ENCODE data around the gene MRPS33. TPM values are rescaled to one million over a fixed set of nuclear protein-coding genes. Genes with fewer than 3 reads are reported as not detected.

MRPS33 gene
- polyA plus RNA-seq (2013): 81.1 TPM

DNA sequence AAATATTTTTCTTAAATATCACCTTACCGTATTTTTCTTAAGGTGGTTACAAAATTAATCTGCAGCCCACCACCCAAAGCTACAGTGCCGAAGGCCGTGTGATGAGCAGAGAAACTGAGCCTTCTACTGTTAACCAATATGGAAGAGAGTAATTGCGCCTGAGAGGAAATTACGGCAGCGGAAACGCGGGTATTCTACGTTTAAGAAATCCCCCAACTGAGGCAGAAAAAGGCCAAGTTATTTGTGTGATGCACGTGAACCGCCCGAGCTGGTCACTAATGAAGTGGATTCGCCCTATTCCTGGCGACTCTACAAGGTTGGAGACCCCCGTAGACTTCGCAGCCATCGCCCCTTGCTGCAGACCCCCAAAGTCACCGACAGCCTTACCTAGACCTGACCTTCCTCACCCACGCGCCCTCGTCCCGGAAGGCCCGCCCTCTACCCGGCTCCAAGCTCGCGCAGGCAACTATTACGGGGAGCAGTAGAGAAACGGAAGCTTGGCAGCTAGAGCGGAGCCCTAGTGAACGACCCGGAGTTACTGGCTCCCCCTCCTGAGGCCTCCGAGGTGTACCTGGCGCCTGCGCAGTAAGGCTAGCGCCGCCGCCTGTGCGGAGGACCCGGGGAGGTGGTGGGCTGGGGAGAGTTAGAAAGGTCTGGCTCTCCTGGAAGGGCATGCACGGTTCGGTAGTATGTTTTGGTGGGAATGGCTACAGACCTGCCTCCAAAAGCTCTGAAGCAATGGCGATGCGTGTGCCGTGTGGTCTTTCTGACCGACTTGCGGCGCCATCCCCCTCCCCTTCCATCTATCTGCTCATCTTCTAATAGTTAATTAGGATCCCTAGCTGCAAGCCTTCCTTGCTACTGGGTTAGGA is at the start of gene MRPS33:
TSS of gene MRPS33 (minus strand) at position 429 of the 872 bp plus-strand sequence. CDS start 4,319 bp downstream, outside the sequence.
- H3K36me3 ChIP-seq (ENCODE audit: control insufficient read depth in 4 of 4, insufficient read depth in 4 of 4, low read length in 3 of 4): peaks cover 0 to 6% (median 3%) of the 10 kb centered on the region in 4 experiments
- peak within 1 kb of the TSS; percentile 95 to 98 for H3K27ac ChIP-seq (ENCODE audit: insufficient read depth in 1 of 2, low read depth in 1 of 2, low read length in 2 of 2, poor library complexity in 1 of 2, severe bottlenecking in 2 of 2)
- peak; percentile 97 to 98 (median 97) for DNase-seq
- H3K4me1 ChIP-seq (ENCODE audit: control extremely low read depth in 1 of 4, control insufficient read depth in 4 of 4, insufficient read depth in 4 of 4, low read length in 3 of 4): peaks cover 11 to 20% (median 16%) of the 10 kb centered on the region in 4 experiments
- H3K27me3 ChIP-seq (replicated peaks in 2 of 5; ENCODE audit: control insufficient read depth in 4 of 5, insufficient read depth in 5 of 5, low read length in 4 of 5): peaks cover 2 to 16% (median 5%) of the 10 kb centered on the region in 5 experiments
- POLR2A ChIA-PET: interaction anchor here (0.9 to 1.6 kb wide), 4 partner anchors 90 to 723 kb away, joined by 3 to 4 read pairs (median 3); partner anchors contain the start of genes AGK, BRAF and SSBP1
- peaks cover 0 to 4% (median 0%) of the 10 kb centered on the region in 5 experiments for H3K9me3 ChIP-seq (ENCODE audit: control extremely low read depth in 1 of 5, control insufficient read depth in 4 of 5, insufficient read depth in 2 of 5, low read depth in 1 of 5, low read length in 4 of 5)
- H3K4me3 ChIP-seq (ENCODE audit: control insufficient read depth in 1 of 7, extremely low read depth in 1 of 7, insufficient read depth in 4 of 7, low read depth in 2 of 7, low read length in 6 of 7): peak within 1 kb of the TSS; percentile 65 to 97 (median 80)
- CTCF ChIA-PET: interaction anchor here (0.5 to 7.1 kb wide), 13 partner anchors 12 to 551 kb away, joined by 3 to 142 read pairs (median 3); partner anchors contain the start of gene ADCK2
- 0% methylated on average over 34 of the region's 47 CpGs for WGBS (ENCODE audit: insufficient coverage)

- Histone ChIP-seq H3K4me3 (ENCODE audit: control insufficient read depth in 1 of 7, extremely low read depth in 1 of 7, insufficient read depth in 4 of 7, low read depth in 2 of 7, low read length in 6 of 7) (no peak overlapping the region), H3K27ac (ENCODE audit: insufficient read depth in 1 of 2, low read depth in 1 of 2, low read length in 2 of 2, poor library complexity in 1 of 2, severe bottlenecking in 2 of 2) (no peak overlapping the region), H3K4me1 (ENCODE audit: control extremely low read depth in 1 of 4, control insufficient read depth in 4 of 4, insufficient read depth in 4 of 4, low read length in 3 of 4) (peaks cover 0 to 11% (median 2%) of the 10 kb centered on the region in 4 experiments), H3K27me3 (replicated peaks in 2 of 5; ENCODE audit: control insufficient read depth in 4 of 5, insufficient read depth in 5 of 5, low read length in 4 of 5) (peaks cover 0 to 6% (median 0%) of the 10 kb centered on the region in 5 experiments), H3K9me3 (ENCODE audit: control extremely low read depth in 1 of 5, control insufficient read depth in 4 of 5, insufficient read depth in 2 of 5, low read depth in 1 of 5, low read length in 4 of 5) (peaks cover 0 to 7% (median 0%) of the 10 kb centered on the region in 5 experiments), H3K36me3 (ENCODE audit: control insufficient read depth in 4 of 4, insufficient read depth in 4 of 4, low read length in 3 of 4) (no peaks in the 10 kb centered on the region)
- no peak for DNase-seq
- CTCF ChIA-PET: no interaction called here
- POLR2A ChIA-PET: no interaction called here
- WGBS (ENCODE audit: insufficient coverage): 96% methylated on average over 3 of the region's 3 CpGs
These were observed 43.0 kb upstream of the MRPS33 start for GRCh38 chr7:141057788-141058187.

GRCh38 chr7:141055146-141055545 is 40.4 kb upstream of the MRPS33 start:
- Histone ChIP-seq H3K4me3 (ENCODE audit: control insufficient read depth in 1 of 7, extremely low read depth in 1 of 7, insufficient read depth in 4 of 7, low read depth in 2 of 7, low read length in 6 of 7) (no peak overlapping the region), H3K36me3 (ENCODE audit: control insufficient read depth in 4 of 4, insufficient read depth in 4 of 4, low read length in 3 of 4) (no peaks in the 10 kb centered on the region), H3K27me3 (replicated peaks in 2 of 5; ENCODE audit: control insufficient read depth in 4 of 5, insufficient read depth in 5 of 5, low read length in 4 of 5) (peaks cover 0 to 6% (median 0%) of the 10 kb centered on the region in 5 experiments), H3K4me1 (ENCODE audit: control extremely low read depth in 1 of 4, control insufficient read depth in 4 of 4, insufficient read depth in 4 of 4, low read length in 3 of 4) (peaks cover 0 to 12% (median 2%) of the 10 kb centered on the region in 4 experiments), H3K27ac (ENCODE audit: insufficient read depth in 1 of 2, low read depth in 1 of 2, low read length in 2 of 2, poor library complexity in 1 of 2, severe bottlenecking in 2 of 2) (no peak overlapping the region), H3K9me3 (ENCODE audit: control extremely low read depth in 1 of 5, control insufficient read depth in 4 of 5, insufficient read depth in 2 of 5, low read depth in 1 of 5, low read length in 4 of 5) (peaks cover 0 to 7% (median 0%) of the 10 kb centered on the region in 5 experiments)
- DNase-seq: no peak
- ChIA-PET CTCF (no interaction called here), POLR2A (no interaction called here)
- 97% methylated on average over 3 of the region's 4 CpGs for WGBS (ENCODE audit: insufficient coverage)

DNA sequence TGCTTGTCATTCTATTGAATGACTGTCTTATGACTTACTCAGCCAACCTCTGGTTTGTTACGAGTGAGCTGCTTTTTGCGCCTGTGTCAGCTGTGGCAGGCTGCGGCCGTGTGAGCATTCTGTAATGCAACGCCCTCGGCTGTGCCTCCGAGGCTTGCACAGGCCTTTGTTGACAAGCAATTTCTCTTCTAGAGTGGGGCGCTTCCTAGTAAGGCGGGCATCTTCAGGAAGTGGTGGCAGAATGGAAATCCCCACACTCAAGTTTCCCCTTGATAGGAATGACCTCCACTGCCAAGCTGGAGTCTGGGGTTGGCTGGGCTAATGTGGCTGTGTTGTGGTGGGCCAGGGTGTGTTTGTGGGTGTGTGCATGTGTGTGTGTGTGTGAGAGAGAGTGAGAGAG is 38.9 kb upstream of the MRPS33 start:
- 11% methylated on average over 8 of the region's 9 CpGs for WGBS (ENCODE audit: insufficient coverage)
- peak; percentile 43 to 91 (median 87) for DNase-seq
- CTCF ChIA-PET: no interaction called here
- Histone ChIP-seq H3K9me3 (ENCODE audit: control extremely low read depth in 1 of 5, control insufficient read depth in 4 of 5, insufficient read depth in 2 of 5, low read depth in 1 of 5, low read length in 4 of 5) (peaks cover 0 to 7% (median 0%) of the 10 kb centered on the region in 5 experiments), H3K36me3 (ENCODE audit: control insufficient read depth in 4 of 4, insufficient read depth in 4 of 4, low read length in 3 of 4) (no peaks in the 10 kb centered on the region), H3K27ac (ENCODE audit: insufficient read depth in 1 of 2, low read depth in 1 of 2, low read length in 2 of 2, poor library complexity in 1 of 2, severe bottlenecking in 2 of 2) (no peak overlapping the region), H3K4me1 (ENCODE audit: control extremely low read depth in 1 of 4, control insufficient read depth in 4 of 4, insufficient read depth in 4 of 4, low read length in 3 of 4) (peaks cover 0 to 12% (median 2%) of the 10 kb centered on the region in 4 experiments), H3K27me3 (replicated peaks in 2 of 5; ENCODE audit: control insufficient read depth in 4 of 5, insufficient read depth in 5 of 5, low read length in 4 of 5) (peaks cover 0 to 8% (median 0%) of the 10 kb centered on the region in 5 experiments), H3K4me3 (ENCODE audit: control insufficient read depth in 1 of 7, extremely low read depth in 1 of 7, insufficient read depth in 4 of 7, low read depth in 2 of 7, low read length in 6 of 7) (no peak overlapping the region)
- POLR2A ChIA-PET: no interaction called here

DNA sequence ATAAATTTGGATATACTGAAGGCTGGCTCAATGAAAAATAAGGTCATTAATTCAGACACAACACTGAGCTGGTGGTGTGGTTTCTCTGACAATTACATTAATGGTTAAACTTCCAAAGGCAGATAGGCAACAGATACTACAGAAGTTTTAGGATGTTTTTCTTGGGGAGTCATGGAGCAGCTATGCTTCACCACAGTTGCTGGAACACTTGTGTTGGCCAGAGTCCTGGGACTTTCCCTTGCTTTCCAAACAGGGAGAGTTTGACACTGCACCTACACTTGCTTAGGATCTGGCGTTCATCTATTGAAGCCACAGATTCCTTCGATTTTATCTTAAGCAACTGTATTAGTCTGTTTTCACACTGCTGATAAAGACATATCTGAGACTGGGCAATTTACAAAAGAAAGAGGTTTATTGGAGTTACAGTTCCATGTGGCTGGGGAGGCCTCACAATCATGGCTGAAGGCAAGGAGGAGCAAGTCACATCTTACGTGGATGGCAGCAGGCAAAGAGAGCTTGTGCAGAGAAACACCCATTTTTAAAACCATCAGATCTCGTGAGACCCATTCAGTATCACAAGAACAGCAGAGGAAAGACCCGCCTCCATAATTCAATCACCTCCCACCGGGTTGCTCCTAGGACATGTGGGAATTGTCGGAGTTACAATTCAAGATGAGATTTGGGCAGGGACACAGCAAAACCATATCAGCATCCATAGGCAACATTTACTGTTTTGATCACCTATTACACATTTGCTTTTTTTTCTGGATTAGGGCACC is 31.3 kb upstream of the MRPS33 start:
- DNase-seq: no peak
- 92% methylated on average over 7 of the region's 7 CpGs for WGBS (ENCODE audit: insufficient coverage)
- H3K4me3 ChIP-seq (ENCODE audit: control insufficient read depth in 1 of 7, extremely low read depth in 1 of 7, insufficient read depth in 4 of 7, low read depth in 2 of 7, low read length in 6 of 7): no peak overlapping the region
- ChIA-PET CTCF (no interaction called here), POLR2A (no interaction called here)
- H3K27me3 ChIP-seq (replicated peaks in 2 of 5; ENCODE audit: control insufficient read depth in 4 of 5, insufficient read depth in 5 of 5, low read length in 4 of 5): peaks cover 0 to 3% (median 0%) of the 10 kb centered on the region in 5 experiments
- H3K4me1 ChIP-seq (ENCODE audit: control extremely low read depth in 1 of 4, control insufficient read depth in 4 of 4, insufficient read depth in 4 of 4, low read length in 3 of 4): no peaks in the 10 kb centered on the region
- H3K36me3 ChIP-seq (ENCODE audit: control insufficient read depth in 4 of 4, insufficient read depth in 4 of 4, low read length in 3 of 4): no peaks in the 10 kb centered on the region
- H3K9me3 ChIP-seq (ENCODE audit: control extremely low read depth in 1 of 5, control insufficient read depth in 4 of 5, insufficient read depth in 2 of 5, low read depth in 1 of 5, low read length in 4 of 5): no peaks in the 10 kb centered on the region
- no peak overlapping the region for H3K27ac ChIP-seq (ENCODE audit: insufficient read depth in 1 of 2, low read depth in 1 of 2, low read length in 2 of 2, poor library complexity in 1 of 2, severe bottlenecking in 2 of 2)

GRCh38 chr7:141045126-141045841 is 30.5 kb upstream of the MRPS33 start:
- CTCF ChIA-PET: no interaction called here
- no peak for DNase-seq
- Histone ChIP-seq H3K36me3 (ENCODE audit: control insufficient read depth in 4 of 4, insufficient read depth in 4 of 4, low read length in 3 of 4) (no peaks in the 10 kb centered on the region), H3K4me1 (ENCODE audit: control extremely low read depth in 1 of 4, control insufficient read depth in 4 of 4, insufficient read depth in 4 of 4, low read length in 3 of 4) (no peaks in the 10 kb centered on the region), H3K27ac (ENCODE audit: insufficient read depth in 1 of 2, low read depth in 1 of 2, low read length in 2 of 2, poor library complexity in 1 of 2, severe bottlenecking in 2 of 2) (no peak overlapping the region), H3K9me3 (ENCODE audit: control extremely low read depth in 1 of 5, control insufficient read depth in 4 of 5, insufficient read depth in 2 of 5, low read depth in 1 of 5, low read length in 4 of 5) (no peaks in the 10 kb centered on the region), H3K4me3 (ENCODE audit: control insufficient read depth in 1 of 7, extremely low read depth in 1 of 7, insufficient read depth in 4 of 7, low read depth in 2 of 7, low read length in 6 of 7) (no peak overlapping the region), H3K27me3 (replicated peaks in 2 of 5; ENCODE audit: control insufficient read depth in 4 of 5, insufficient read depth in 5 of 5, low read length in 4 of 5) (peaks cover 0 to 3% (median 0%) of the 10 kb centered on the region in 5 experiments)
- 60% methylated on average over 4 of the region's 7 CpGs for WGBS (ENCODE audit: insufficient coverage)
- POLR2A ChIA-PET: no interaction called here
